HepG2 (cell line): Measurements from ENCODE around the gene KANK3. TPM values are rescaled to one million over a fixed set of nuclear protein-coding genes. Genes with fewer than 3 reads are reported as not detected.

Source experiments
- FOXK2 ChIP-seq: fragments of 450-650 bp; IDR thresholded peaks from 2 replicates; pipeline ENCODE4 v1.6.1; 2016
- HNF4A ChIP-seq: sonication (generic); formaldehyde crosslinking; IDR thresholded peaks from 2 replicates; pipeline ENCODE4 v1.4.0; 2020; ENCODE audit warnings: missing genetic modification reagents
- LCORL ChIP-seq, 2 experiments: fragments of 450-650 bp in 1 of 2; sonication (generic) in 1 of 2; formaldehyde crosslinking in 1 of 2; IDR thresholded peaks; 2 replicates each; pipeline versions ENCODE4 v1.5.0 to v1.6.1; 2017 to 2020; ENCODE audit warnings: antibody characterized with exemption in 1 of 2, missing genetic modification reagents in 1 of 2
- PHF20 ChIP-seq: sonication (generic); formaldehyde crosslinking; IDR thresholded peaks from 2 replicates; pipeline ENCODE4 v1.5.0; 2020; ENCODE audit warnings: mild to moderate bottlenecking, missing genetic modification reagents
- TOE1 ChIP-seq: sonication (generic); formaldehyde crosslinking; IDR thresholded peaks from 2 replicates; pipeline ENCODE4 v1.4.0; 2020; ENCODE audit warnings: mild to moderate bottlenecking, missing genetic modification reagents
- ZBTB1 ChIP-seq: sonication (generic); formaldehyde crosslinking; IDR thresholded peaks from 2 replicates; pipeline ENCODE4 v1.4.0; 2020; ENCODE audit warnings: missing genetic modification reagents, borderline replicate concordance
- ZKSCAN1 ChIP-seq: fragments of 150-350 bp; IDR thresholded peaks from 2 replicates; pipeline ENCODE4 v1.6.1; 2014; ENCODE audit warnings: low read length
- ZNF615 ChIP-seq: sonication (generic); formaldehyde crosslinking; IDR thresholded peaks from 2 replicates; pipeline ENCODE4 v1.5.0; 2020; ENCODE audit warnings: mild to moderate bottlenecking, missing genetic modification reagents, borderline replicate concordance
- polyA plus RNA-seq, 8 experiments: library from polyadenylated mRNA; depleted of rRNA in 3 of 8; stranded (reverse) in 7 of 8; unstranded in 1 of 8; fragments of >200 nt; fragmentation: Illumina TruSeq in 4 of 8; extraction: Trizol in 4 of 8; gene quantifications; 2 replicates each; pipeline versions ENCODE4 v1.2.1 to v1.2.3, GENCODE V29; 2011 to 2016; ENCODE audit warnings: low read depth in 4 of 8, missing spikeins in 1 of 8, mixed read lengths in 1 of 8; ENCODE audit not compliant: insufficient read depth in 1 of 8
- total RNA-seq, 5 experiments: library from RNA; depleted of rRNA; stranded (reverse); fragments of >200 nt; fragmentation: Illumina TruSeq; extraction: Trizol; gene quantifications; 2 replicates each; pipeline ENCODE4 v1.2.3, GENCODE V29; 2016; ENCODE audit warnings: low read depth in 1 of 5
- TF ChIP-seq, protein P1 (sequence below): sonication (generic); formaldehyde crosslinking; IDR thresholded peaks from 2 replicates; pipeline ENCODE4 v1.4.0; 2020; ENCODE audit warnings: missing genetic modification reagents, borderline replicate concordance
- TF ChIP-seq, protein P2 (sequence below): IDR thresholded peaks from 2 replicates; pipeline ENCODE4 v1.4.0; 2020; ENCODE audit warnings: mild to moderate bottlenecking, missing genetic modification reagents
- TF ChIP-seq, protein P3 (sequence below): sonication (generic); formaldehyde crosslinking; IDR thresholded peaks from 2 replicates; pipeline ENCODE4 v1.4.0; 2020; ENCODE audit warnings: missing genetic modification reagents
- TF ChIP-seq, protein P4 (sequence below): sonication (generic); formaldehyde crosslinking; IDR thresholded peaks from 2 replicates; pipeline ENCODE4 v1.4.0; 2020; ENCODE audit warnings: mild to moderate bottlenecking, missing genetic modification reagents, borderline replicate concordance

The KANK3 gene
- total and polyA plus RNA-seq, 2 of the 13 experiments (the other 11 are each of a cell fraction or from before 2014, with no cell fraction given): 0.15 to 0.20 TPM

DNA sequence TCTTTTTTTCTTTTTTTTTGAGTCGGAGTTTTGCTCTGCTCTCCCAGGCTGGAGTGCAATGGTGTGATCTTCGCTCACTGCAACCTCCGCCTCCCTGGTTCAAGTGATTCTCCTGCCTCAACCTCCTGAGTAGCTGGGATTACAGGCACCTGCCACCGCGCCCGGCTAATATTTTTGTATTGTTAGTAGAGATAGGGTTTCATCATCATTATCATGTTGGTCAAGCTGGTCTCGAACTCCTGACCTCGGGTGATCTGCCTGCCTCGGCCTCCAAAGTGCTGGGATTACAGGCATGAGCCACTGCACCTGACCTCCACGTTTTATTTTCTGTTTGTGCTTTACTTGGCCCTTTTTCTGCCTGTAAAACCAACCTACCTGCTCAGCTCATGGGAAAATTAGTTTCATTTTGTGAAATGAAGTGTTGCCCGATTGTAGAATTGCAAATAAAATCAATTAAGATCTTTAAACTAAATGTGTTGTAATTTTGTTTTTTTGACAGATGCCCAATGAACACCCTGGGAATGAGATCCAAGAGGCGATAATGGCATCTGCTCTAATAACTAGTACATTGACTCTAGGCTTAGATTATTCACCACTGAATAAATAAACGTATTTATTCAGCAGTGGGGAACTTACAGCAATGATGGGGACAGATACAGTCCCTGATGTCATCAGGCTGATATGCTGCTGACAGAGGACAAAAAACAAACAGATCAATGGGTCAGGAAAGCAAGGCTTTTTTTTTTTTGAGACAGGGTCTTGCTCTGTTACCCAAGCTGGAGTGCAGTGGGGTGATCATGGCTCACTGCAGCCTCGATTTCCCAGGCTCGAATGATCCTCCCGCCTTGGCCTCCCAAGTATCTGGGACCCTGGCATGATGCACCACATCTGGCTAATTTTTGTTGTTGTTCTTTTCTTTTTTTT is 44.9 kb upstream of the KANK3 start (continued):
- TF ChIP-seq, protein P1, sequence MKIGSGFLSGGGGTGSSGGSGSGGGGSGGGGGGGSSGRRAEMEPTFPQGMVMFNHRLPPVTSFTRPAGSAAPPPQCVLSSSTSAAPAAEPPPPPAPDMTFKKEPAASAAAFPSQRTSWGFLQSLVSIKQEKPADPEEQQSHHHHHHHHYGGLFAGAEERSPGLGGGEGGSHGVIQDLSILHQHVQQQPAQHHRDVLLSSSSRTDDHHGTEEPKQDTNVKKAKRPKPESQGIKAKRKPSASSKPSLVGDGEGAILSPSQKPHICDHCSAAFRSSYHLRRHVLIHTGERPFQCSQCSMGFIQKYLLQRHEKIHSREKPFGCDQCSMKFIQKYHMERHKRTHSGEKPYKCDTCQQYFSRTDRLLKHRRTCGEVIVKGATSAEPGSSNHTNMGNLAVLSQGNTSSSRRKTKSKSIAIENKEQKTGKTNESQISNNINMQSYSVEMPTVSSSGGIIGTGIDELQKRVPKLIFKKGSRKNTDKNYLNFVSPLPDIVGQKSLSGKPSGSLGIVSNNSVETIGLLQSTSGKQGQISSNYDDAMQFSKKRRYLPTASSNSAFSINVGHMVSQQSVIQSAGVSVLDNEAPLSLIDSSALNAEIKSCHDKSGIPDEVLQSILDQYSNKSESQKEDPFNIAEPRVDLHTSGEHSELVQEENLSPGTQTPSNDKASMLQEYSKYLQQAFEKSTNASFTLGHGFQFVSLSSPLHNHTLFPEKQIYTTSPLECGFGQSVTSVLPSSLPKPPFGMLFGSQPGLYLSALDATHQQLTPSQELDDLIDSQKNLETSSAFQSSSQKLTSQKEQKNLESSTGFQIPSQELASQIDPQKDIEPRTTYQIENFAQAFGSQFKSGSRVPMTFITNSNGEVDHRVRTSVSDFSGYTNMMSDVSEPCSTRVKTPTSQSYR (CRISPR knock-in tag): 0 out of 2 replicates have a peak, but pooled peaks have one; percentile 25
- TF ChIP-seq PHF20 (CRISPR knock-in tag) (no peak), TOE1 (CRISPR knock-in tag) (no peak), HNF4A (CRISPR knock-in tag) (peak; percentile 72), ZBTB1 (CRISPR knock-in tag) (no peak), FOXK2 (0 out of 2 replicates have a peak, but pooled peaks have one; percentile 46), LCORL (IDR thresholded peaks at IDR 0.05) (no peak), LCORL (CRISPR knock-in tag; IDR thresholded peaks at IDR 0.05) (peak; percentile 74), ZNF615 (CRISPR knock-in tag) (no peak), ZKSCAN1 (peak; percentile 25; the same call in 1 of the 2 replicates)
- TF ChIP-seq, protein P2, sequence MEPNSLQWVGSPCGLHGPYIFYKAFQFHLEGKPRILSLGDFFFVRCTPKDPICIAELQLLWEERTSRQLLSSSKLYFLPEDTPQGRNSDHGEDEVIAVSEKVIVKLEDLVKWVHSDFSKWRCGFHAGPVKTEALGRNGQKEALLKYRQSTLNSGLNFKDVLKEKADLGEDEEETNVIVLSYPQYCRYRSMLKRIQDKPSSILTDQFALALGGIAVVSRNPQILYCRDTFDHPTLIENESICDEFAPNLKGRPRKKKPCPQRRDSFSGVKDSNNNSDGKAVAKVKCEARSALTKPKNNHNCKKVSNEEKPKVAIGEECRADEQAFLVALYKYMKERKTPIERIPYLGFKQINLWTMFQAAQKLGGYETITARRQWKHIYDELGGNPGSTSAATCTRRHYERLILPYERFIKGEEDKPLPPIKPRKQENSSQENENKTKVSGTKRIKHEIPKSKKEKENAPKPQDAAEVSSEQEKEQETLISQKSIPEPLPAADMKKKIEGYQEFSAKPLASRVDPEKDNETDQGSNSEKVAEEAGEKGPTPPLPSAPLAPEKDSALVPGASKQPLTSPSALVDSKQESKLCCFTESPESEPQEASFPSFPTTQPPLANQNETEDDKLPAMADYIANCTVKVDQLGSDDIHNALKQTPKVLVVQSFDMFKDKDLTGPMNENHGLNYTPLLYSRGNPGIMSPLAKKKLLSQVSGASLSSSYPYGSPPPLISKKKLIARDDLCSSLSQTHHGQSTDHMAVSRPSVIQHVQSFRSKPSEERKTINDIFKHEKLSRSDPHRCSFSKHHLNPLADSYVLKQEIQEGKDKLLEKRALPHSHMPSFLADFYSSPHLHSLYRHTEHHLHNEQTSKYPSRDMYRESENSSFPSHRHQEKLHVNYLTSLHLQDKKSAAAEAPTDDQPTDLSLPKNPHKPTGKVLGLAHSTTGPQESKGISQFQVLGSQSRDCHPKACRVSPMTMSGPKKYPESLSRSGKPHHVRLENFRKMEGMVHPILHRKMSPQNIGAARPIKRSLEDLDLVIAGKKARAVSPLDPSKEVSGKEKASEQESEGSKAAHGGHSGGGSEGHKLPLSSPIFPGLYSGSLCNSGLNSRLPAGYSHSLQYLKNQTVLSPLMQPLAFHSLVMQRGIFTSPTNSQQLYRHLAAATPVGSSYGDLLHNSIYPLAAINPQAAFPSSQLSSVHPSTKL (CRISPR knock-in tag): peak; percentile 88
- TF ChIP-seq, protein P3, sequence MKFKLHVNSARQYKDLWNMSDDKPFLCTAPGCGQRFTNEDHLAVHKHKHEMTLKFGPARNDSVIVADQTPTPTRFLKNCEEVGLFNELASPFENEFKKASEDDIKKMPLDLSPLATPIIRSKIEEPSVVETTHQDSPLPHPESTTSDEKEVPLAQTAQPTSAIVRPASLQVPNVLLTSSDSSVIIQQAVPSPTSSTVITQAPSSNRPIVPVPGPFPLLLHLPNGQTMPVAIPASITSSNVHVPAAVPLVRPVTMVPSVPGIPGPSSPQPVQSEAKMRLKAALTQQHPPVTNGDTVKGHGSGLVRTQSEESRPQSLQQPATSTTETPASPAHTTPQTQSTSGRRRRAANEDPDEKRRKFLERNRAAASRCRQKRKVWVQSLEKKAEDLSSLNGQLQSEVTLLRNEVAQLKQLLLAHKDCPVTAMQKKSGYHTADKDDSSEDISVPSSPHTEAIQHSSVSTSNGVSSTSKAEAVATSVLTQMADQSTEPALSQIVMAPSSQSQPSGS (CRISPR knock-in tag): peak; percentile 96
- TF ChIP-seq, protein P4, sequence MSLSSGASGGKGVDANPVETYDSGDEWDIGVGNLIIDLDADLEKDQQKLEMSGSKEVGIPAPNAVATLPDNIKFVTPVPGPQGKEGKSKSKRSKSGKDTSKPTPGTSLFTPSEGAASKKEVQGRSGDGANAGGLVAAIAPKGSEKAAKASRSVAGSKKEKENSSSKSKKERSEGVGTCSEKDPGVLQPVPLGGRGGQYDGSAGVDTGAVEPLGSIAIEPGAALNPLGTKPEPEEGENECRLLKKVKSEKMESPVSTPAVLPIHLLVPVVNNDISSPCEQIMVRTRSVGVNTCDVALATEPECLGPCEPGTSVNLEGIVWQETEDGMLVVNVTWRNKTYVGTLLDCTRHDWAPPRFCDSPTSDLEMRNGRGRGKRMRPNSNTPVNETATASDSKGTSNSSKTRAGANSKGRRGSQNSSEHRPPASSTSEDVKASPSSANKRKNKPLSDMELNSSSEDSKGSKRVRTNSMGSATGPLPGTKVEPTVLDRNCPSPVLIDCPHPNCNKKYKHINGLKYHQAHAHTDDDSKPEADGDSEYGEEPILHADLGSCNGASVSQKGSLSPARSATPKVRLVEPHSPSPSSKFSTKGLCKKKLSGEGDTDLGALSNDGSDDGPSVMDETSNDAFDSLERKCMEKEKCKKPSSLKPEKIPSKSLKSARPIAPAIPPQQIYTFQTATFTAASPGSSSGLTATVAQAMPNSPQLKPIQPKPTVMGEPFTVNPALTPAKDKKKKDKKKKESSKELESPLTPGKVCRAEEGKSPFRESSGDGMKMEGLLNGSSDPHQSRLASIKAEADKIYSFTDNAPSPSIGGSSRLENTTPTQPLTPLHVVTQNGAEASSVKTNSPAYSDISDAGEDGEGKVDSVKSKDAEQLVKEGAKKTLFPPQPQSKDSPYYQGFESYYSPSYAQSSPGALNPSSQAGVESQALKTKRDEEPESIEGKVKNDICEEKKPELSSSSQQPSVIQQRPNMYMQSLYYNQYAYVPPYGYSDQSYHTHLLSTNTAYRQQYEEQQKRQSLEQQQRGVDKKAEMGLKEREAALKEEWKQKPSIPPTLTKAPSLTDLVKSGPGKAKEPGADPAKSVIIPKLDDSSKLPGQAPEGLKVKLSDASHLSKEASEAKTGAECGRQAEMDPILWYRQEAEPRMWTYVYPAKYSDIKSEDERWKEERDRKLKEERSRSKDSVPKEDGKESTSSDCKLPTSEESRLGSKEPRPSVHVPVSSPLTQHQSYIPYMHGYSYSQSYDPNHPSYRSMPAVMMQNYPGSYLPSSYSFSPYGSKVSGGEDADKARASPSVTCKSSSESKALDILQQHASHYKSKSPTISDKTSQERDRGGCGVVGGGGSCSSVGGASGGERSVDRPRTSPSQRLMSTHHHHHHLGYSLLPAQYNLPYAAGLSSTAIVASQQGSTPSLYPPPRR: peak; percentile 97
